Dermis microvascular lymphatic vessel endothelial cell (primary cell): ENCODE results near the gene TRIM28. TPM values are rescaled to one million over a fixed set of nuclear protein-coding genes. Genes with fewer than 3 reads are reported as not detected.
A peak's percentile ranks its signal among the peaks of the same experiment; 100 is the strongest.

Experiments
- DNase-seq, 2 donors: peaks; one replicate each; pipeline versions ENCODE4 v3.0.0 to v3.0.0-alpha.2; 2010; ENCODE audit warnings: low read depth in 2 of 2
- total RNA-seq: library from RNA; depleted of rRNA; stranded (reverse); fragments of >200 nt; gene quantifications from 2 replicates; pipeline ENCODE4 v1.2.1, GENCODE V29; 2014

The TRIM28 gene
- total RNA-seq, 1 donor from 2014 or later, result 348 TPM

DNA sequence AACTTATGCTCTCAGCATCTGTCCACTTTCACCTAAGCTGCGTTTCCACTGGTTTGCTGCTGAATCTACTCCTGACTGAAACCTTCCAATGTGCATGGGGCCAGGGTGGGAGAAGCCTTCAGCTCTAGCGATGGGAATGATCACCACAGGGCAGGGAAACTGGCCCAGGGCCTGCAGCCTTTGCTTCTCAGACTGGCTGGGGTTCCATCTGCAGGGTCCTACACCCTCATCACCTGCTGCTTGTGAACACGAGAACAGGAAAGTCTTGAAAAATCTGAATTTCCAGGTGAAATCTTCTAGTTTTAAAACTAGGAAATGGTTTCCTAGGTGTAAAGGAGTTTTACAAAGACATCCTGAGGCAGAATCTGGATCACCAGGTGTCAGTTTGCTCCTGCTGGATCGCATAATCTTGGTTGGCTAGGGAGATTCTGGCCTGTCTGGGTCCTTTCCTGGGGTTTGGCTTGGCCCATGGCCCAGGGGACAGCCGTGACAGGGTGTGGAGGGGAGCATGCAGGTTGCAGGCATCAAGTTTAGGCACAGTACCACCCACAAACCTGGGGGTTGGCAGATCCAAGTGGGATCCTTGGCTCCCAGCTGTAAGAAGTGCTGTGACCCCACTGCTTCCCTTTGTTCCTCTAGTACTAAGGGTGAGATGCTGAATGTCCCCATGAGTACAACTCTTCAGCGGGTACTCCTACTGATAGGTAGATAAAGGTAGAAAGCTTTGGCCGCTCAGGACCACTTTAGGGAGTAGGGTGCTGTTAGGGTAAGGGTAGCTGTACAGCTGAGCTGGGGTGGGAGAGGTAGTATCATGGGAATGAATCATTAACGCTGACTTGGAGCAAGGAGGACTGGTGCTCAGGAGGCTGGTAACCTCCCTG, 16.4 kb downstream of the TRIM28 start:
- no peak for DNase-seq

GRCh38 chr19:58560921-58561320, 17.1 kb downstream of the TRIM28 start:
- no peak for DNase-seq

DNA sequence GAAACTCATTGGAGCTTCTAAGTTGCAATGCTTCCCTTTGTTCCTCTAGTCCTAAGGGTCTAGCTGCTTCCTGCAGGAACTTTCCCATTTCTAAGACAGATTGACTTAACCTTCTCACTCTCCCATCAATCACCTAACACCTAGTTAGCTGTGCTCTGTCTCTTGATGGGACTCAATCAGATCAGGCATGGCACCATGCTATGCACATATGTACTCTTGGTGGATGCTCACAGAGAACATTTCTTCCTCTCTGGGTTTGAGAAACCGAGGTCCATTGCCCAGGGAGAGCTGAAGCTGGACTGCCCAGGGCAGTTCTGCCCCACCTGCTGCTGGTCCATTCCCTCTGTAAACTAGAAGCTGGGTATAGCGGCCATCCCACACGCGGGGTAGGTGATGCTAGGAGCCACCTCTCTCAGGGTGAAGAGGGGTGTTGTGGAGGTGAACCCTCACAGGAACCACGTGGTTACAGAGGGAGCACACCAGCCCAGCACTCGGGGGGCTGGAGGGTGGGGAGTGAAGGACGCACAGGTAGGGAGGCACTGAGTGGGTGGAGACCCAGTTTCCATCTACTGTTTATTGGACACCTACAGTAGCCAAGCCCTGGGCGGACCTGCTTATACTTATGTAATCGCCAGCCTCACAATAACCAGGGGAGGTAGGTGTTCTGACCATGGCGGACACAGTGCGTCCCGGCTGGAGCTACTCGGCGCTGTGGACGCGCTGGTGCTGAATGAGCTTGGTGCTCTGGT, 17.7 kb downstream of the TRIM28 start:
- DNase-seq, result no peak

- peak in 1 of 2 donors; percentile 35 for DNase-seq
Measured at GRCh38 chr19:58562122-58563033, 18.5 kb downstream of the TRIM28 start.

DNA sequence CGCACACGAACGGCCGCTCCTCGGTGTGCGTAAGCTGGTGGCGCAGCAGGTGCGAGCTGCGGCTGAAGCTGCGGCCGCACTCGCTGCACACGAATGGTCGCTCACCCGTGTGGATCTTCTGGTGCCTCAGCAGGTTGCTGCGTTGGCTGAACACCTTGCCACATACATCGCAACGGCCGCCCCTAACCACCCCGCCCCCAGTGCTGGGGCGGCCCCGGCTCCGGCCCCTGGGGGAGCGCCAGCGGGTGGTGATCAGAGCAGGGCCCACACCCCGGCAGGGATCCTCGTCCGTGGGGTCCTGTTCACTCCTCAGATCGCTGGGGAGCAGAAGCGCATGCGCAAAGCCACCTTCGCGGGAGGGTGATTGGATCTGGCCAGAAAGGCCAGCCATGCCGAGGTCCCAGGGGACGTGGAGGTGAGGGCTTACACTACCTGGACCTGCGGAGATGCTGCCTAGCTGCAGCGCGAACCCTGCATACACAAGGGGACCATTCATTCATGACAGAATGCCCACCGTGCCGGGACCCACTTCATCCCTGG, 19.2 kb downstream of the TRIM28 start:
- no peak for DNase-seq

DNA sequence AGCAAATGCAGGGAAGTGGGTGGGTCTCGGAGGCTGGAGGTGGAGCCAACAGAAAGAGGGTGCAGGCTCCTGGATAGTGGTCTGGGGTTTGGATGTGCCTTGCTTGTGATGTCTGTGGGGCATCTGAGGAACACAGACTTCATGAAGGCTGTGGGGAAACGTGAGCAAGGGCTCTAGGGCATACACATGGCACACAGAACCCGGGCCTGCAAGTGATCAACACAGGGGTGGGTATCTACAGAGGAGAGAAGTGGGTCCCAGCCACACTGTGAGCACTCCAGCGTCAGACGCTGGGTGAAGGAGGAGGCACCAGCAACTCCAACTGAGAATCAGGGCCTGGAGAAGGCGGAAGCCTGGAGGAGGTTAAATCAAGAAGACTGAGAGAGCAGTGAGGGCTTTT, 20.0 kb downstream of the TRIM28 start:
- no peak for DNase-seq

- DNase-seq, result no peak
Measured at GRCh38 chr19:58566989-58567388, 23.1 kb downstream of the TRIM28 start.

GRCh38 chr19:58568453-58569130, 24.7 kb downstream of the TRIM28 start:
- no peak for DNase-seq

GRCh38 chr19:58569191-58569942, 25.5 kb downstream of the TRIM28 start:
- no peak for DNase-seq

DNA sequence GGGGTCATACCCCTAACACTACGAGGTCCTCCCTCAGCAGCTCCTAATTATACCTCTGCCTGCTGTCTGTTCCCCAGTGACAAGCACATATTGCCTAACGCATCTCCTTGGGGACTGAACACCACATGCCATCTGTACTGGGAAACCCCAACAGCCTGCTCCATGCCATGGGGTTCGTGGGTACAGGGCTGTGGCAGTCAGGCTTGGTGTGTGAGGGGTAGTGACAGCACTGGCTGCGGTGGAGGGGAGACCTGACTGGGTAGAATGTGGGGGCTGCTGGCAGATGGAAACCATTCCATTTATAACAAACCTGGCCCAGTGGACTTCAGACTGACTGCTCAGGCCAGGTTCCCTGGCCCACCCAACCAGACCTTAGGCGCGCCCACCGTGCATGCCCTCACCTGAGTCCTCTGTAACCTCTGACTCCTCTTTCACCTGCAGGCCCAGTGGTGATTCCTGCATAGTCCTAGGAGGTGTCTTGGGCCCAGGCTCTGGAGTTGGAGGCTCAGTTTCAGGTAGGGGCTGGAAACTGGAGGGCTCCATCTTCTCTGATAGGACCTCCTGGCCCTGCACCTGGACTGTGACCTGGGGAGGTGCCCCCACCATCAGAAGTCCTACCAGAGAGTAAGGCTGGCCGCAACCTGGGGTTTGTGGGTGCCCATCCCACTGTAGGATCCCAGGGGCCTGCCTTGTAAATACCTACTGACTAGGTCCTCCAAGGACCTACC, 26.2 kb downstream of the TRIM28 start:
- DNase-seq, result no peak

- no peak for DNase-seq
Measured at GRCh38 chr19:58570770-58571574, 27.1 kb downstream of the TRIM28 start.

DNA sequence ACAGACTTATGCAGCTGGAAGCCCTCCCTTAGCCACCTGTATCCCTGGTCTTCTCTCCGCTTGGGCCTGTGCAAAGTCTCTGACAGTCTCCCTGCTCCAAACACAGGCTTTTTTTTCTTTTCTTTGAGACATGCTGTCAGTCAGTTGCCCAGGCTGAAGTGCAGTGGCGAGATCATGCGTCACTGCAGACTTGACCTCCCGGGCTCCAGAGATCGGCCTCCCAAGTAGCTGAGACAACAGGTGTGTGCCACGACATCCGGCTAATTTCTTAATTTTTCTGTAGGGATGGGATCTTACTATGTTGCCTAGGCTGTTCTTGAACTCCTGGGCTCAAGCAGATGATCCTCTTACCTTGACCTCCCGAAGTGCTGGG, 27.7 kb downstream of the TRIM28 start:
- DNase-seq, result no peak

GRCh38 chr19:58572026-58572817, 28.4 kb downstream of the TRIM28 start:
- DNase-seq, result no peak

GRCh38 chr19:58572818-58573657, 29.2 kb downstream of the TRIM28 start, which contains the start of gene MZF1:
Gene MZF1, minus strand, starts transcription at chr19:58573335. Its CDS starts 1,946 bp downstream, at chr19:58571389.
- peak; percentile 100 for DNase-seq

GRCh38 chr19:58573658-58574164, 29.8 kb downstream of the TRIM28 start:
- no peak for DNase-seq
